HL-60/S4 treated with retinoic acid at 250 ng/mL for 4 days and 3 days (cell line): ENCODE results near the gene CTIF.
"Not testable (repeated sequence)": the region's sequence is repeated elsewhere in the genome, so short reads cannot be mapped to it uniquely, and the experiment has no call there.

Experiments used
- in situ Hi-C: fragments of 300-500 bp; cut with MboI; formaldehyde crosslinking; loops from 2 replicates; pipeline ENCODE4 v1.7.0; 2022; ENCODE audit warnings: low sequenced_read_pairs

The CTIF gene

GRCh38 chr18:48695671-48696070 is 156.8 kb downstream of the CTIF start:
- in situ Hi-C loops, result loop anchor here (25.0 kb wide), 1 partner anchor 767 kb away; the partner anchor contains the start of gene DYM

- in situ Hi-C loops, result loop anchor here (25.0 kb wide), 1 partner anchor 766 kb away; the partner anchor contains the start of gene DYM
Measured at GRCh38 chr18:48696218-48696617, 157.4 kb downstream of the CTIF start.

- in situ Hi-C loops, result loop anchor here (25.0 kb wide), 1 partner anchor 765 kb away; the partner anchor contains the start of gene DYM
Measured at GRCh38 chr18:48697441-48697840, 158.6 kb downstream of the CTIF start.

GRCh38 chr18:48698707-48699106 is 159.9 kb downstream of the CTIF start:
- in situ Hi-C loops, result loop anchor here (25.0 kb wide), 1 partner anchor 764 kb away; the partner anchor contains the start of gene DYM

- in situ Hi-C loops, result loop anchor here (25.0 kb wide), 1 partner anchor 763 kb away; the partner anchor contains the start of gene DYM
Measured at GRCh38 chr18:48699761-48700160, 160.9 kb downstream of the CTIF start.

- in situ Hi-C loops, result no loop called here
Measured at GRCh38 chr18:48700446-48700845, 161.6 kb downstream of the CTIF start.

GRCh38 chr18:48702346-48703027 is 163.7 kb downstream of the CTIF start:
- in situ Hi-C loops, result no loop called here

GRCh38 chr18:48703028-48703386 is 164.2 kb downstream of the CTIF start:
- in situ Hi-C loops, result no loop called here

- in situ Hi-C loops, result no loop called here
Measured at GRCh38 chr18:48703418-48703817, 164.6 kb downstream of the CTIF start.

- in situ Hi-C loops, result no loop called here
Measured at GRCh38 chr18:48705043-48705442, 166.2 kb downstream of the CTIF start.

GRCh38 chr18:48705531-48705930 is 166.7 kb downstream of the CTIF start:
- in situ Hi-C loops, result no loop called here

- in situ Hi-C loops, result no loop called here
Measured at GRCh38 chr18:48706731-48707130, 167.9 kb downstream of the CTIF start.

GRCh38 chr18:48707636-48708296 is 168.9 kb downstream of the CTIF start:
- in situ Hi-C loops, result no loop called here

- in situ Hi-C loops, result no loop called here
Measured at GRCh38 chr18:48708807-48709206, 170.0 kb downstream of the CTIF start.

GRCh38 chr18:48709371-48710062 is 170.7 kb downstream of the CTIF start:
- in situ Hi-C loops, result no loop called here

GRCh38 chr18:48711651-48712486 is 173.0 kb downstream of the CTIF start:
- in situ Hi-C loops, result no loop called here

GRCh38 chr18:48713309-48713708 is 174.5 kb downstream of the CTIF start:
- in situ Hi-C loops, result no loop called here

- in situ Hi-C loops, result no loop called here
Measured at GRCh38 chr18:48714873-48715272, 176.0 kb downstream of the CTIF start.

- in situ Hi-C loops, result no loop called here
Measured at GRCh38 chr18:48715711-48716361, 177.0 kb downstream of the CTIF start.

GRCh38 chr18:48717227-48717626 is 178.4 kb downstream of the CTIF start:
- in situ Hi-C loops, result not testable (repeated sequence)
